ENCODE results near the gene SPATS2.
A peak's percentile ranks its signal among the peaks of the same experiment; 100 is the strongest.
"Not testable (repeated sequence)": the region's sequence is repeated elsewhere in the genome, so short reads cannot be mapped to it uniquely, and the experiment has no call there.

The SPATS2 gene

DNA sequence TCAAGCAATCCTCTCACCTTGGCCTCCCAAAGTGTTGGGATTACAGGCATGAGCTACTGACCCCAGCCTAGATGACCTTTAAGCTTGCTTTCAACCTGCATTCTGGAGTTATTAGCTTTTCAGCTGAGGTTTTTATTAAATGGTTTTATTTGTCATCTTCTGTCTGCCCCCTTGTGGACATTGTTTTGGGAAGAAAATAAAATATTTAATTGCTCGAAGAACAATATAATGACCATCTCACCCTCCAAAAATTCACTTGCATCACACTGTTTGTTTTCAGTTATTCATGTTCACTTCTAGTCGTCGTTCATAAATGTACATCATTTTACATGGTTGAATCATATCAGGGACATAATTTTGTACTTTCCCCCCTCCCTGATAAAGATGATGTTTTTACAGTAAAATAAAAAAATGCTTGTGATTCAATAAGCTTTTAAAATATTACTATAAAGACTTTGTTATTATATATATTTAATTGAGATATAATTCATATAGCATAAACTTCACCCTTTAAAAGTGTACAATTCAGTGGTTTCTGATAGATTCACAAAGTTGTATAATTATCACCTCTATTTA, 10.1 kb upstream of the SPATS2 start:
- DNase-seq, result no peak

GRCh38 chr12:49358483-49359141, 8.7 kb upstream of the SPATS2 start:
- peak; percentile 71 for DNase-seq

DNA sequence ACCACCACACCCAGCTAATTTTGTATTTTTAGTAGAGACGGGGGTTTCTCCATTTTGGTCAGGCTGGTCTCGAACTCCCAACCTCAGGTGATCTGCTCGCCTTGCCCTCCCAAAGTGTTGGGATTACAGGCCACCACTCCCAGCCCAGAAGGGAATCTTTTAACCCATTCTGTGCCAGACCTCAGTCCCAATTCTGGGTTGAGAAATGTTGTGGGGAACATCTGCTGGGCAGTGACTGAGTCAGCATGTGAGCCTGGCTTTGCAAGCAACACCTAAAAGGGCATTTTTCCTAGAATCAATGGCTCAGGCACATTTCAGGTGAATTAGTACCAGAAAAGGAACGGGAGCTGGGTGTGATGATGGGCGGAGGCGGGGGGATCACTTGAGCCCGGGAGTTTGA, 7.6 kb upstream of the SPATS2 start:
- no peak for DNase-seq

DNA sequence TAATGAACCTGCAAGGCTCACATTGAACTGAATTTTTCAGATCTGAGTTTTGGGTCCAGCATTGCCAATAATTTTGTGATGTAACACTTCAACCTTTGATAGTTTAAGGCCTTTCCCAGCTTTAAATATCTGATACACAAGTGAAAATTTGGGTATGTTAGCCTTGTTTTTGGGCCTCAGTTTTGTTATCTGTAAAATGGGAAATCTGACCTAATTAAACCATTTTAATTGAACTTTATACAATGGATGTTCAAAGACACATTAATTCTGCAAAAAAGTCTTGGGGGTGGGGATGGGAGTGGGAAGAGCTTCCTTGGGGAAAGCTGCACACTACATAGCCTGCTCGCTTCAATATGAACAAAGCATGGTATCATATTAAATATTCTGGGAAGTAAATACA, 5.2 kb upstream of the SPATS2 start:
- DNase-seq, result no peak

DNA sequence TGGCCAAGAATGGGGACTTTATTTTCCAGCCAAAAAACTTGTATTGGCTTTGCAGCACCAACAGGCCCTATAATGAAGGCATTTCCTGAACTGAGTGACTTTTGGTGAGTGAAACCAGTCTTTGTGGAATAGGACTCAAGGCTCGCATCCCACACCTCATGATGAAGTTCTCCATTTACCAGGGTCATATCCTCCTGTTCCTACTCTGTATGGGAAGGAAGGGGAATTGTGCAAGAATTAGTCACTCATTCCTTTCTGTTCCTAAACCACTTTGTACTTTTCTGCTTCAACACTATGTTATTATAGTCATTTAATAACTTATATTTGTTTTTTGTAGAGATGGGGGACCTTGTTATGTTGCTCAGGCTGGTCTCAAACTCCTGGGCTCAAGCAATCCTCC, 2.3 kb upstream of the SPATS2 start:
- DNase-seq, result no peak

- no peak for DNase-seq
Measured at GRCh38 chr12:49365542-49365941, 1.7 kb upstream of the SPATS2 start.

GRCh38 chr12:49366096-49366651, 1.1 kb upstream of the SPATS2 start:
- no peak for DNase-seq

DNA sequence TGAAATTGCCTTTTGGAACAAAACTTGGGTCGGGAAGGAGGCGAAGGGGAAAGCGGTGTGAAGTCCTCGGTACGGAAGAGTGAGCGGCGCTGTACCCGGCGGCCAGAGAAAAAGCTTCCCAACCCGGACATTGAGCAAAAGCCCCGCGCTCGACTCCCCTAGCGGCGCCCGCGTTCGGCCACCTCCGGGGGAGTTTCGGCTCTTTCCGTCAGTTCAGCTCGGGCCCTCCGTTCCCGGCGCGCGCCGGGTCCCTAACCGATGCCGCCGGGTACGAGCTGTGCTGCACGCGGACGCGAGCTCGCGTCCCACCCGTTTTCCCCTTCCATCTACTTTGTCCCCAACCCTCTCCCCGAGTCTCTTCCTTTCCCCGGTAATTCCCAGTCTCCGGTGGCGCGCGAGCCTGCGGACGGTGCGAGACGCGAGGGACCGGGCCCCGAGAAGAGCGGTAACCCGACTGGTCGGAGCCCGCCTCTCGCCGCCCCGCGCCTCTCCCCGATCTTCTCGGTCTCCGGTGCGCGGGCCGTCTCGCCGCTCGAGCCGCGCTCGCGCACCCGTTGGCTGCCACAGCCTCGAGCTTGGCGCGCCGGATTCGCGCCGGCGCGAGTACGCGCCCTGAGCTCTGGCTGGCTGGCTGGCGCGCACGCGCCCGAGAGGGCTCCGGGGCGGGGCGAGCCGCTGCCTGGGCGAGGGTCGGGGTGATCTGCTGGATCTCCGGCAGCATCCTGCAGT, 446 bp upstream of the SPATS2 start:
- peak; percentile 96 for DNase-seq

DNA sequence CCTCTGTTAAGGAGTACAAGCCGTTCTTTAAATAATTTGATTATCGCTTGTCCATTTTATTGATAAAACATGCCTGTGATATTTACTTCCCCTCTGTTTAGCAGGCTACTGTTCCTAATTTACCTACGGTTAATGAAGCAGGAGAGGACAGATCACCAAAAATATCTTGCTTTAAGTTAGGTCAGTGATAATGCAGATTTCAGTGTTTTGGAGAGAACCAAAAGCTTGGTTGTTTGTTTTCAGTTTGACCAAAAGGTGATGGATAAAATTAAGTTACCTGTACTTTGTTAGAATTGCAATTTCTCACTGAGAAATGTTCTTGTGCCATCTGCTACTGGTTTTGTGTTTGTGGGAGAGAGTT, 958 bp downstream of the SPATS2 start:
- no peak for DNase-seq

DNA sequence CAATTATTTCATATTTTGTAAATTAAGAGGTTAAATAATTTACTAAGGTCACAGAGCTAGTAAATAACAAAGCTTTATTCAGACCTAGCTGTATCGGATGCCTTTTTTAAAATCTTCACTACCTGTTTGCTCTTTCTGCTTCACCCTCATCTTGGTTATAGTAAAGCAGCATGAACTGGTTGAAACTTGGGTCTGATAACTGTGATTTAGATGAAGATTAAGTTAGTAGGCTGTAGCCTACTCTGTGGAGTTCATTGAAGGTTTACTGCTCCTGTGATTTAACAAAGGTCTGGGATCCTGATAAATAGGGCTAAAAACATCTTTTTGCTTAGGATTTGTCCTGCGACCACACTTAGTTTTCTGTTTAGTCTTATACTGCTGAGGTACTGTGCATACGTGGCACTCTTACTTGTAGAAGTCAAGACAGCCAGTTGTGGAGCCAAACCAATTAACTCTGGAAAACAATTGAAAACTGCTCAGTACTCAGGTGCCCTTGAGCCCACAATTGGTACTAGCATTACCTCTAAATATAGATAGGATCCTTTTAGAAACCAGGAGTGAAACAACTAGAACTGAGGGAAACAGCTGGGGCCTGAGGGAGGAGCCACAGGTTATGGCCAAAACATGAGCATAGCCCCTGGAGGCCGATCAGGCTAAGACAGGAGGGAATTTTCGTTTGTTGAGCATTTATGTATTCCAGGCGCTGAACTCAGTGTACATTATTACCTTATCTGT, 2.3 kb downstream of the SPATS2 start:
- peak; percentile 43 for DNase-seq

GRCh38 chr12:49370539-49370938, 3.3 kb downstream of the SPATS2 start:
- no peak for DNase-seq

DNA sequence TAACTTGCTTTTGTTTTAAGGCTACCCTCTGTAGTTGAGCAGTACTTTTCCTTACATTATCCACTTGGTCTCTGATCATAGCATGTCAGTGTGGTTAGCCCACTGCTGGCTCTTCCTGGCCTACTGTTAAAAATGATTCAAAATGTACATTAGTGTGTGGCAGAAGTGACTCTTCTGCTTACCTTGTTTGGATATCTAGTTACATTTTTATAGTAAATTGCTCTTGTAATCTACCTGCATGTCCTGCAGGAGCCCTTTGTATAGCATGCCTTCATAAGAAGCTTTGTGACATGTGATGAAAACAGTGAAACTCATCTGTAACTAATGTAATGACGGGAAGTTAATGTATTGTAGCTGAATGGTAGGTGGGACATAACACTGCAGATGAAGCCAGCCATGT, 8.1 kb downstream of the SPATS2 start:
- peak; percentile 41 for DNase-seq

- no peak for DNase-seq
Measured at GRCh38 chr12:49377386-49377785, 10.1 kb downstream of the SPATS2 start.

DNA sequence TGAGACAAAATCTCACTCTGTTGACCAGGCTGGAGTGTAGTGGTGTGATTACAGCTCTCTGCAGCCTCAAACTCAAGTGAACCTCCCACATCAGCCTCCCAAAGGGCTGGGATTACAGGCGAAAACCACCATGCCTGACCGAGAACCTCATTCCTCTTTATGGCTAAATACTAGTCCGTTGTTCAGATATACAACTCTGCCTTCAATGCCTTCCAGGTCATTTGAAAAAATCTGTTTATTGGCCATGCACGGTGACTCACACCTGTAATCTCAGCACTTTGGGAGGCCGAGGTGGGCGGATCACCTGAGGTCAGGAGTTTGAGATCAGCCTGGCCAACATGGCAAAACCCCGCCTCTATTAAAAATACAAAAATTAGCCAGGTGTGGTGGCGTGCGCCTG, 12.9 kb downstream of the SPATS2 start:
- not testable (repeated sequence) for DNase-seq

DNA sequence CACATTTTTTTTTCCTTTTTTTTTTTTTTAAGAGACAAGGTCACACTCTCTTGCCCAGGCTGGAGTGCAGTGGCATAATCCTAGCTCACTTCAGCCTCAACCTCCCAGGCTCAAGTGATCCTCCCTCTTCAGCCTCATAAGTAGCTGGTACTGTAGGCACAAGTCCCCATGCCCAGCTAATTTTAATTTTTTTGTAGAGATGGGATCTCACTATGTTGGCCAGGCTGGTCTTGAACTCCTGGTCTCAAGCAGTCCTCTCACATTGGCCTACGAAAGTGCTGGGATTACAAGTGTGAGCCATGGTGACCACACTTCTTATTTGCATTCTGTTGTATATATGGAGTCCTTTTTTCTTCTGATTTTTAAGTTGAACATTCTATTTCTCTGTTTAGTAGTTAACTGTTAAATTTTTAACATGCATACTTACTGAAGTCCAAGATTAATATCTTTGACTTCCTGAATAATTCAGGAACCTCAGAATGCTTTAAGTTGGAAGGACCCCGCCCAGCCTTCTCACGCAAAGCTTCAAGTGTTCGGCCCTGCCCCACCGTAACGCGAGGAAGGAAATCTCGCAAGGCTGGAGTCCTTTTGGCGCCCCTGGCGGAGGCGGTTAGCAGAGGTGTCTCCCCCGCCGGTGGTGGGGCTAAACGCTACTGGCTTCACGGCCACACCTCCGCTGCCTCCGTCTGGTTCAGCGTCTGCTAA, 21.6 kb downstream of the SPATS2 start:
- peak; percentile 71 for DNase-seq

- DNase-seq, result no peak
Measured at GRCh38 chr12:49389387-49389703, 22.1 kb downstream of the SPATS2 start.

DNA sequence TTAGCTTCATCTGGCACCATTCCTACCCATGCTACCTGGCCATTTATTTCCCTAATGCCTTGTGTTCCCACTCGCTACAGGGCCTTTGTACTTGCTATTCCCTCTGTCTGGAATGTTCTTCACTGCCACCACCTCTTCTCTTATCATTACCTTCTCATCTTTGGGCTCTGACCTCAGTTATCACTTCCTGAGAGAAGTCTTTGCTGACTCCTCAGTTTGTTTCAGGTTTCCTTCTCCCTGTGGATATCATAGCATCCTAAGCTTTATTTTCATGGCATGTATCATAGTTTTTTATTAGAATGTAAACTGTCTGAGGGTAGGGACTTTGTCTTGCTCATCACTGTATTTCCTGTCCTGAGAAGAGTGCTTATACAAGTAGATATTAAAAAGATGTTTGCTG, 29.7 kb downstream of the SPATS2 start:
- DNase-seq, result no peak

DNA sequence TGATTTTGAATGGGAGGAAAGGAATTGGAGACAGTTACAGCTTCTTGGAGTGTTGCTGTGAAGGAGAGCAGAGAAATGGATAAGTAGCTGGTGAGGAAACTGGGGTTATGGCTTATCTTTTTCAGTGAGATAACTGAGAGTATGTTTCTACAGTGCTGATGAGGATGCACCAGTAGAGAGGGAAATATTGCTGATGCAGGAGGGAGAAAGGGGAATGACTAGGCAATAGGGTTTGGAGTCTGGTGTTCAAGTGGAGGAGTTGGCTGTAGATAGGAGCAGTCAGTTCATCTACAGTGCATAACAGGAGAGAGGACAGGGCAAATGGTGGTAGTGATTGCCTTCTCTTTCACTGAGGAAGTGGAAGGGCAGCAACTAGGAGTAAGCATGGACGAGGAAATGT, 33.0 kb downstream of the SPATS2 start:
- no peak for DNase-seq

- DNase-seq, result no peak
Measured at GRCh38 chr12:49403971-49404450, 36.7 kb downstream of the SPATS2 start.

GRCh38 chr12:49404956-49405355, 37.7 kb downstream of the SPATS2 start:
- DNase-seq, result no peak

GRCh38 chr12:49410818-49411217, 43.6 kb downstream of the SPATS2 start:
- no peak for DNase-seq

- DNase-seq, result no peak
Measured at GRCh38 chr12:49413010-49413409, 45.7 kb downstream of the SPATS2 start.

DNA sequence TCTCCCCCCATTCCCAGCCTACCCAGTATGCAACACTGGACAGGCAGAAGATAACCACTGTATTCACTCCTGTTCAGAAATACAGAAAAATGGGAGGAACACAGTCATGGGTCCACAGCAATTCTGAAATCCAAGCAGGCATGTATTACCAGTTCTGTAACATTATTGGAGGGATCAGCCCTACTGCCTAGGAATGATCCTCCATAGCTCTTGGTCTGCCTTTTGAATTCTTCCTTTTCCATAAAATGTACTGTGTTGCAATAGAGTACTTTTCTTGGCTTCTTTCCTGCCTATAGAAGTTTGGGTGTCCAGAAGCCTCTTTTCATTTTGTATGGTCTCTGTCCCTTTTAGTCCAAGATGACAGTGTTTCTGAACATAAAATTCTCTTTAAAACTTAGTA, 46.5 kb downstream of the SPATS2 start:
- DNase-seq, result no peak
